IPS-18c (cell line): ENCODE results near the gene SMPD3.

ENCODE experiments used
- H3K4me3 ChIP-seq: 2 replicates; pipeline ENCODE4 v1.7.0; 2013; ENCODE audit warnings: low read depth, mild to moderate bottlenecking, low read length, moderate library complexity; ENCODE audit not compliant: insufficient read depth
- H3K9me3 ChIP-seq: one replicate; pipeline ENCODE4 v1.6.1; 2013; ENCODE audit warnings: mild to moderate bottlenecking, low read length, moderate library complexity; ENCODE audit not compliant: control insufficient read depth, insufficient read depth

SMPD3 gene

GRCh38 chr16:68313116-68313515 lies 135.2 kb downstream of the SMPD3 start:
- no peaks in the 10 kb centered on the region for H3K9me3 ChIP-seq
- no peak overlapping the region for H3K4me3 ChIP-seq

- H3K4me3 ChIP-seq: peak within 1 kb of the TSS; percentile 92
These were observed 137.4 kb downstream of the SMPD3 start, which contains the start of the genes PRMT7 and SLC7A6OS for GRCh38 chr16:68310774-68311511. TSS of gene PRMT7 (plus strand) at chr16:68311019. CDS start at chr16:68315980, 4,961 bp downstream. TSS of gene SLC7A6OS (minus strand) at chr16:68310946. CDS start at chr16:68310926, 20 bp downstream.

GRCh38 chr16:68310437-68310773 lies 137.9 kb downstream of the SMPD3 start:
- H3K4me3 ChIP-seq: peak overlapping the region; percentile 92
- H3K9me3 ChIP-seq: no peaks in the 10 kb centered on the region

More at GRCh38 chr16:68310774-68311511, 137.4 kb downstream of the SMPD3 start, which contains the start of the genes PRMT7 and SLC7A6OS:
- no peaks in the 10 kb centered on the region for H3K9me3 ChIP-seq

- no peaks in the 10 kb centered on the region for H3K9me3 ChIP-seq
- peak overlapping the region; percentile 92 for H3K4me3 ChIP-seq
These were observed 138.5 kb downstream of the SMPD3 start for GRCh38 chr16:68309799-68310198.
